ENCODE measurements around the gene ANKRD60.

DNA sequence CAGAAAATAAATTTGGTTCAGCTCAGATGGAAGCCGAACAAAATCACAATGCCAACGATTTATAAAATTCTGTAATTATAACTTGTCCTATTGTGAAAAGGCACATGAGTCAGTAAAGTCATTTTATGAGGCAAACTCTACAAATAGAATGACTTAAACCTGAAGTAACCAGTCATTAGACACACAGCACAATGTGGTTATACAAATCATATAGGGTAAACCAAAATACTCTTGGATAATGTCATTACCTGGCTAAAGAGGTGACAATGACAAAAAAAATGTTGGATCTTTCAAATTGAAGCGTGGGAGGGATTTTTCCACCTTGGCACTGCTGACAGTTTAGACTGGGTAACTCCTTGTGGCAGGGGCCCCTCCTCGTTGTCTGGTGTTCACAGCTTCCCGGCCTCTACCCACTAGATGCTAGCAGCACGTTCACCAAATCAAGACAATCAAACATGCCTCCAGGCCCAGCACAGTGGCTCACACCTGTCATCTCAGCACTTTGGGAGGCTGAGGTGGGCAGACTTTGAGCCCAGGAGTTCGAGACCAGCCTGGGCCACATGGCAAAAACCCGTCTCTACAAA lies 5.0 kb downstream of the ANKRD60 start:
- TF ChIP-seq, protein P1, sequence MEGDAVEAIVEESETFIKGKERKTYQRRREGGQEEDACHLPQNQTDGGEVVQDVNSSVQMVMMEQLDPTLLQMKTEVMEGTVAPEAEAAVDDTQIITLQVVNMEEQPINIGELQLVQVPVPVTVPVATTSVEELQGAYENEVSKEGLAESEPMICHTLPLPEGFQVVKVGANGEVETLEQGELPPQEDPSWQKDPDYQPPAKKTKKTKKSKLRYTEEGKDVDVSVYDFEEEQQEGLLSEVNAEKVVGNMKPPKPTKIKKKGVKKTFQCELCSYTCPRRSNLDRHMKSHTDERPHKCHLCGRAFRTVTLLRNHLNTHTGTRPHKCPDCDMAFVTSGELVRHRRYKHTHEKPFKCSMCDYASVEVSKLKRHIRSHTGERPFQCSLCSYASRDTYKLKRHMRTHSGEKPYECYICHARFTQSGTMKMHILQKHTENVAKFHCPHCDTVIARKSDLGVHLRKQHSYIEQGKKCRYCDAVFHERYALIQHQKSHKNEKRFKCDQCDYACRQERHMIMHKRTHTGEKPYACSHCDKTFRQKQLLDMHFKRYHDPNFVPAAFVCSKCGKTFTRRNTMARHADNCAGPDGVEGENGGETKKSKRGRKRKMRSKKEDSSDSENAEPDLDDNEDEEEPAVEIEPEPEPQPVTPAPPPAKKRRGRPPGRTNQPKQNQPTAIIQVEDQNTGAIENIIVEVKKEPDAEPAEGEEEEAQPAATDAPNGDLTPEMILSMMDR (IDR thresholded peaks at IDR 0.05), result no peak
- TF ChIP-seq POLR2A (IDR thresholded peaks at IDR 0.05), result no peak
